WTC11 (cell line): ENCODE results near the gene DRG2. TPM values are rescaled to one million over a fixed set of nuclear protein-coding genes. Genes with fewer than 3 reads are reported as not detected.

ENCODE experiments used
- ATAC-seq: fragments of 200-7000 bp; cut with Tn5 transposase; 2 replicates; pipeline ENCODE4 v1.10.0; 2021; ENCODE audit warnings: mild to moderate bottlenecking, moderate library complexity
- CTCF ChIA-PET: fragments of 300-600 bp; sonication (Branson Sonifier 250); formaldehyde crosslinking; loops from one replicate; lab custom pipeline; 2021; ENCODE audit warnings: antibody characterized with exemption; lab: Charles Lee
- POLR2A ChIA-PET: fragments of 350-600 bp; sonication (Branson Sonifier 250); formaldehyde crosslinking; loops from one replicate; lab custom pipeline; 2021; ENCODE audit warnings: antibody characterized with exemption; lab: Charles Lee
- DNase-seq: peaks from one replicate; pipeline ENCODE4 v3.0.0; 2021; ENCODE audit warnings: low spot score
- H3K27ac Mint-ChIP-seq: 2 replicates; pipeline ENCODE4 v1.8.0; 2021; ENCODE audit warnings: mixed read lengths
- H3K27me3 Mint-ChIP-seq: 2 replicates; pipeline ENCODE4 v1.8.0; 2021; ENCODE audit warnings: low read depth, mild to moderate bottlenecking, moderate library complexity, mixed read lengths
- H3K36me3 Mint-ChIP-seq: 2 replicates; pipeline ENCODE4 v1.8.0; 2021; ENCODE audit warnings: mixed read lengths
- H3K4me1 Mint-ChIP-seq: 2 replicates; pipeline ENCODE4 v1.8.0; 2022; ENCODE audit warnings: mixed read lengths
- H3K4me3 Mint-ChIP-seq: 2 replicates; pipeline ENCODE4 v1.8.0; 2021; ENCODE audit warnings: mild to moderate bottlenecking, moderate library complexity, mixed read lengths
- H3K9me3 Mint-ChIP-seq: 2 replicates; pipeline ENCODE4 v1.8.0; 2021; ENCODE audit warnings: mixed read lengths
- AFF4 ChIP-seq: sonication (generic); formaldehyde crosslinking; IDR thresholded peaks from 2 replicates; pipeline ENCODE4 v1.8.1; 2023; ENCODE audit warnings: mild to moderate bottlenecking, missing genetic modification reagents, borderline replicate concordance
- AR ChIP-seq: fragments of 250-450 bp; sonication (Bioruptor Pico); IDR thresholded peaks from 2 replicates; pipeline ENCODE4 v1.9.0; 2021; ENCODE audit warnings: mild to moderate bottlenecking
- ATF2 ChIP-seq: sonication (generic); formaldehyde crosslinking; IDR thresholded peaks from 2 replicates; pipeline ENCODE4 v1.8.1; 2022; ENCODE audit warnings: low read depth, missing genetic modification reagents, borderline replicate concordance
- CREM ChIP-seq: sonication (generic); formaldehyde crosslinking; IDR thresholded peaks from 2 replicates; pipeline ENCODE4 v1.8.1; 2022; ENCODE audit warnings: mild to moderate bottlenecking, missing genetic modification reagents, moderate library complexity
- E2F4 ChIP-seq: sonication (generic); formaldehyde crosslinking; IDR thresholded peaks from 2 replicates; pipeline ENCODE4 v1.8.1; 2022; ENCODE audit warnings: low read depth, mild to moderate bottlenecking, moderate library complexity, missing genetic modification reagents, borderline replicate concordance
- GABPB1 ChIP-seq: sonication (generic); formaldehyde crosslinking; IDR thresholded peaks from 2 replicates; pipeline ENCODE4 v1.8.1; 2023; ENCODE audit warnings: mild to moderate bottlenecking, missing genetic modification reagents
- HMGA2 ChIP-seq: fragments of 250-450 bp; sonication (Bioruptor Pico); IDR thresholded peaks from 2 replicates; pipeline ENCODE4 v1.4.0; 2021; ENCODE audit warnings: mild to moderate bottlenecking, moderate library complexity
- MXD4 ChIP-seq: fragments of 250-450 bp; sonication (Bioruptor Pico); IDR thresholded peaks from 2 replicates; pipeline ENCODE4 v1.8.0; 2021; ENCODE audit warnings: mild to moderate bottlenecking, moderate library complexity, borderline replicate concordance
- NFATC4 ChIP-seq: fragments of 250-450 bp; sonication (Bioruptor Pico); IDR thresholded peaks from 2 replicates; pipeline ENCODE4 v1.9.0; 2021; ENCODE audit warnings: mild to moderate bottlenecking
- NR3C1 ChIP-seq: sonication (generic); formaldehyde crosslinking; conservative IDR thresholded peaks from 2 replicates; pipeline ENCODE4 v1.8.1; 2023; ENCODE audit warnings: low read depth, mild to moderate bottlenecking, missing genetic modification reagents
- PRRX2 ChIP-seq: fragments of 250-450 bp; sonication (Bioruptor Pico); IDR thresholded peaks from 2 replicates; pipeline ENCODE4 v1.8.0; 2021; ENCODE audit warnings: mild to moderate bottlenecking
- SMAD3 ChIP-seq: sonication (generic); formaldehyde crosslinking; IDR thresholded peaks from 2 replicates; pipeline ENCODE4 v1.8.0; 2022; ENCODE audit warnings: missing genetic modification reagents, mild to moderate bottlenecking, borderline replicate concordance
- SOX15 ChIP-seq: fragments of 250-450 bp; sonication (Bioruptor Pico); IDR thresholded peaks from 2 replicates; pipeline ENCODE4 v1.9.0; 2021; ENCODE audit warnings: mild to moderate bottlenecking
- TEAD4 ChIP-seq: sonication (generic); formaldehyde crosslinking; IDR thresholded peaks from 2 replicates; pipeline ENCODE4 v1.8.0; 2022; ENCODE audit warnings: mild to moderate bottlenecking, missing genetic modification reagents
- USF1 ChIP-seq: sonication (generic); formaldehyde crosslinking; IDR thresholded peaks from 2 replicates; pipeline ENCODE4 v1.8.0; 2022; ENCODE audit warnings: mild to moderate bottlenecking, missing genetic modification reagents
- USF2 ChIP-seq: sonication (generic); formaldehyde crosslinking; IDR thresholded peaks from 2 replicates; pipeline ENCODE4 v1.8.1; 2023; ENCODE audit warnings: mild to moderate bottlenecking, missing genetic modification reagents, moderate library complexity
- ZNF232 ChIP-seq: sonication (generic); formaldehyde crosslinking; IDR thresholded peaks from 2 replicates; pipeline ENCODE4 v1.8.0; 2022; ENCODE audit warnings: mild to moderate bottlenecking, missing genetic modification reagents
- ZNF263 ChIP-seq: sonication (generic); formaldehyde crosslinking; IDR thresholded peaks from 2 replicates; pipeline ENCODE4 v1.8.1; 2022; ENCODE audit warnings: low read depth, mild to moderate bottlenecking, moderate library complexity, missing genetic modification reagents
- ZNF396 ChIP-seq: fragments of 250-450 bp; sonication (Bioruptor Pico); IDR thresholded peaks from 2 replicates; pipeline ENCODE4 v1.8.0; 2021; ENCODE audit warnings: mild to moderate bottlenecking, moderate library complexity, borderline replicate concordance
- ZNF416 ChIP-seq: fragments of 250-450 bp; sonication (Bioruptor Pico); IDR thresholded peaks from 2 replicates; pipeline ENCODE4 v1.9.0; 2021; ENCODE audit warnings: mild to moderate bottlenecking, inconsistent platforms
- ZNF512 ChIP-seq: sonication (generic); formaldehyde crosslinking; IDR thresholded peaks from 2 replicates; pipeline ENCODE4 v1.8.1; 2022; ENCODE audit warnings: missing genetic modification reagents, borderline replicate concordance
- total RNA-seq: library from RNA; stranded (reverse); gene quantifications from 3 replicates; pipeline ENCODE4 v1.2.3, GENCODE V29; 2021

The DRG2 gene
- total RNA-seq, 1 experiment from 2014 or later, result 41.4 TPM

- no peak overlapping the region for H3K4me3 Mint-ChIP-seq
- H3K27me3 Mint-ChIP-seq, result no peaks in the 10 kb centered on the region
- ATAC-seq (no peak), DNase-seq (no peak)
- CTCF ChIA-PET, result interaction anchor here (2.7 kb wide), 1 partner anchor 20 kb away, joined by 8 read pairs; no protein-coding TSS in a partner anchor
- peaks cover 6% of the 10 kb centered on the region for H3K9me3 Mint-ChIP-seq
- no peak overlapping the region for H3K27ac Mint-ChIP-seq
- TF ChIP-seq ZNF396 (CRISPR knock-in tag) (no peak), ATF2 (CRISPR knock-in tag) (no peak), ZNF263 (CRISPR knock-in tag) (no peak), SOX15 (no peak), USF2 (CRISPR knock-in tag) (no peak), USF1 (CRISPR knock-in tag) (no peak), AFF4 (CRISPR knock-in tag) (no peak), AR (CRISPR knock-in tag) (no peak), E2F4 (CRISPR knock-in tag) (no peak), CREM (CRISPR knock-in tag) (no peak), NFATC4 (CRISPR knock-in tag) (no peak), GABPB1 (CRISPR knock-in tag) (no peak), SMAD3 (CRISPR knock-in tag) (no peak)
- H3K36me3 Mint-ChIP-seq, result peaks cover 4% of the 10 kb centered on the region
- POLR2A ChIA-PET, result no interaction called here
- H3K4me1 Mint-ChIP-seq, result no peaks in the 10 kb centered on the region
Measured at GRCh38 chr17:18119938-18120337, 32.2 kb downstream of the DRG2 start.

GRCh38 chr17:18120461-18121017 lies 32.8 kb downstream of the DRG2 start:
- no peak overlapping the region for H3K4me3 Mint-ChIP-seq
- peaks cover 6% of the 10 kb centered on the region for H3K9me3 Mint-ChIP-seq
- H3K36me3 Mint-ChIP-seq, result peaks cover 4% of the 10 kb centered on the region
- H3K27me3 Mint-ChIP-seq, result no peaks in the 10 kb centered on the region
- DNase-seq (no peak), ATAC-seq (no peak)
- no peak overlapping the region for H3K27ac Mint-ChIP-seq
- no peaks in the 10 kb centered on the region for H3K4me1 Mint-ChIP-seq
- ChIA-PET POLR2A (no interaction called here), CTCF (interaction anchor here (2.7 kb wide), 1 partner anchor 20 kb away, joined by 8 read pairs; no protein-coding TSS in a partner anchor)
- no peak for TF ChIP-seq HMGA2 (CRISPR knock-in tag)
- TF ChIP-seq ZNF416 (CRISPR knock-in tag), result no peak
- no peak for TF ChIP-seq ZNF512 (CRISPR knock-in tag)
- TF ChIP-seq ZNF232, result no peak
- TF ChIP-seq NR3C1 (CRISPR knock-in tag), result no peak
- no peak for TF ChIP-seq MXD4 (CRISPR knock-in tag)
- no peak for TF ChIP-seq PRRX2 (CRISPR knock-in tag)
- TF ChIP-seq TEAD4, result no peak
- no peak for TF ChIP-seq SOX15
